Endothelial cell of umbilical vein (primary cell): Measurements from ENCODE around the gene RPH3AL. TPM values are rescaled to one million over a fixed set of nuclear protein-coding genes. Genes with fewer than 3 reads are reported as not detected.

Experiments
- BruUV-seq: library from RNA; stranded (reverse); fragments of 400-500 nt; replicated peaks from 2 replicates; lab custom pipeline; 2021; lab: Mats Ljungman, UMichigan
- CTCF ChIA-PET: fragments of 300-600, 350-600 bp; sonication (Branson Sonifier 250); formaldehyde crosslinking; loops from one replicate; lab custom pipeline; 2021; ENCODE audit warnings: antibody characterized with exemption, inconsistent platforms; lab: Charles Lee
- POLR2A ChIA-PET: fragments of 300-600, 350-600 bp; sonication (Branson Sonifier 250); formaldehyde crosslinking; loops from one replicate; lab custom pipeline; 2021; ENCODE audit warnings: antibody characterized with exemption, inconsistent platforms; lab: Charles Lee
- DNase-seq: peaks from one replicate; pipeline ENCODE4 v3.0.0-alpha.2; 2011; ENCODE audit warnings: low read depth, low spot score
- FAIRE-seq: peaks from 2 replicates; lab custom pipeline; 2011; peaks lifted over from hg19 to GRCh38; lab: Jason Lieb, UNC
- H2AFZ ChIP-seq: 2 replicates; pipeline ENCODE4 v1.6.0; 2012; ENCODE audit warnings: low read depth, low read length, control low read depth, inconsistent platforms
- H3K27ac ChIP-seq: 2 replicates; pipeline ENCODE4 v1.5.1; 2011; ENCODE audit warnings: low read depth, mild to moderate bottlenecking, control low read depth, low read length, moderate library complexity; ENCODE audit not compliant: insufficient read depth
- H3K27me3 ChIP-seq, 2 experiments: 2 replicates each; pipeline versions ENCODE4 v1.6.0 to v1.6.1; 2011; ENCODE audit warnings: low read length in 2 of 2, mixed read lengths in 1 of 2; ENCODE audit not compliant: control insufficient read depth in 2 of 2, insufficient read depth in 2 of 2
- H3K36me3 ChIP-seq, 2 experiments: 2 replicates in 1 of 2; 3 replicates in 1 of 2; pipeline ENCODE4 v1.5.1; 2011; ENCODE audit warnings: low read length in 2 of 2, mild to moderate bottlenecking in 1 of 2, moderate library complexity in 1 of 2; ENCODE audit not compliant: control insufficient read depth in 2 of 2, insufficient read depth in 2 of 2; ENCODE audit errors: extremely low read depth in 1 of 2
- H3K4me1 ChIP-seq: 3 replicates; pipeline ENCODE4 v1.5.1; 2011; ENCODE audit warnings: mild to moderate bottlenecking, low read length; ENCODE audit not compliant: control insufficient read depth, insufficient read depth; ENCODE audit errors: extremely low read depth
- H3K4me2 ChIP-seq: 2 replicates; pipeline ENCODE4 v1.6.1; 2011; ENCODE audit warnings: low read length, control low read depth, mixed read lengths; ENCODE audit not compliant: insufficient read depth
- H3K4me3 ChIP-seq, 3 experiments: fragments of 200-600 bp in 1 of 3; sonication (generic), shearing (Covaris generic) in 1 of 3; replicated peaks in 1 of 3; 2 replicates each; pipeline ENCODE4 v1.5.1; 2011 to 2016; ENCODE audit warnings: control low read depth in 3 of 3, low read length in 3 of 3, mild to moderate bottlenecking in 2 of 3, inconsistent platforms in 1 of 3, low read depth in 1 of 3, moderate library complexity in 1 of 3; ENCODE audit not compliant: insufficient read depth in 1 of 3
- H3K79me2 ChIP-seq: 2 replicates; pipeline ENCODE4 v1.6.0; 2012; ENCODE audit warnings: low read length, inconsistent platforms; ENCODE audit not compliant: control insufficient read depth, insufficient read depth
- H3K9ac ChIP-seq: replicated peaks from 2 replicates; pipeline ENCODE3; 2011; ENCODE audit warnings: low read length, control low read depth; ENCODE audit not compliant: insufficient read depth; ENCODE audit errors: extremely low read depth
- H3K9me1 ChIP-seq: replicated peaks from 3 replicates; pipeline ENCODE4 v1.6.0; 2011; ENCODE audit warnings: mild to moderate bottlenecking, low read length; ENCODE audit not compliant: control insufficient read depth, insufficient read depth; ENCODE audit errors: extremely low read depth
- H3K9me3 ChIP-seq: replicated peaks from 2 replicates; pipeline ENCODE4 v1.5.1; 2012; ENCODE audit warnings: low read length, inconsistent platforms; ENCODE audit not compliant: control insufficient read depth, insufficient read depth
- H4K20me1 ChIP-seq: replicated peaks from 2 replicates; pipeline ENCODE3; 2011; ENCODE audit warnings: mild to moderate bottlenecking, low read length; ENCODE audit not compliant: control insufficient read depth, insufficient read depth; ENCODE audit errors: extremely low read depth
- EZH2 ChIP-seq: IDR thresholded peaks from 2 replicates; pipeline ENCODE4 v1.6.1; 2012; ENCODE audit warnings: borderline replicate concordance, low read depth, mild to moderate bottlenecking, moderate library complexity, low read length, inconsistent platforms; ENCODE audit not compliant: severe bottlenecking
- FOS ChIP-seq: IDR thresholded peaks from 2 replicates; pipeline ENCODE4 v1.6.1; 2011; ENCODE audit warnings: mild to moderate bottlenecking, low read length, moderate library complexity, borderline replicate concordance; ENCODE audit not compliant: insufficient read depth
- GATA2 ChIP-seq: IDR thresholded peaks from 2 replicates; pipeline ENCODE4 v1.7.0; 2011; ENCODE audit warnings: low read depth, mild to moderate bottlenecking, moderate library complexity, mixed read lengths, low read length; ENCODE audit not compliant: insufficient read length, insufficient read depth
- JUN ChIP-seq: IDR thresholded peaks from 2 replicates; pipeline ENCODE4 v1.6.1; 2011; ENCODE audit warnings: borderline replicate concordance, low read depth; ENCODE audit not compliant: insufficient read length, insufficient read depth
- MYC ChIP-seq: IDR thresholded peaks from one replicate; pipeline ENCODE4 v1.6.1; 2011; ENCODE audit warnings: mild to moderate bottlenecking, low read depth, low read length
- POLR2A ChIP-seq: IDR thresholded peaks from 2 replicates; pipeline ENCODE4 v1.6.1; 2012; ENCODE audit warnings: low read depth, mild to moderate bottlenecking, control low read depth, low read length
- POLR2AphosphoS5 ChIP-seq: IDR thresholded peaks from 2 replicates; pipeline ENCODE4 v1.6.1; 2012; ENCODE audit warnings: low read depth, mild to moderate bottlenecking, control low read depth, low read length, moderate library complexity; ENCODE audit not compliant: insufficient read depth
- dilution Hi-C: fragments of 300-500 bp; cut with MboI; formaldehyde crosslinking; loops from one replicate; pipeline ENCODE4 v1.15.0; 2019; ENCODE audit warnings: low sequenced_read_pairs; ENCODE audit not compliant: extremely low pct_ligation_motif_present
- intact Hi-C: fragments of 100-400 bp; cut with micrococcal nuclease; formaldehyde crosslinking; loops from one replicate; pipeline ENCODE4 v1.10.0; 2022
- polyA plus RNA-seq, 4 experiments: library from polyadenylated mRNA; depleted of rRNA in 3 of 4; stranded (reverse) in 3 of 4; unstranded in 1 of 4; fragments of >200 nt; gene quantifications; 2 replicates each; pipeline versions ENCODE4 v1.2.1 to v1.2.3, GENCODE V29; 2011 to 2012; ENCODE audit warnings: missing spikeins in 1 of 4
- total RNA-seq: library from RNA; stranded (reverse); gene quantifications from 2 replicates; pipeline ENCODE4 v1.2.3, GENCODE V29; 2021
- TF ChIP-seq, protein P1 (sequence below): IDR thresholded peaks from 2 replicates; pipeline ENCODE4 v1.6.1; 2011; ENCODE audit not compliant: insufficient read depth, insufficient read length
- TF ChIP-seq, protein P2 (sequence below), 2 donors: IDR thresholded peaks; 1 replicate in 1 of 2; 2 replicates in 1 of 2; pipeline ENCODE4 v1.5.1; 2011; ENCODE audit warnings: low read length in 2 of 2, mild to moderate bottlenecking in 2 of 2, moderate library complexity in 2 of 2, control low read depth in 1 of 2, inconsistent platforms in 1 of 2, low read depth in 1 of 2; ENCODE audit not compliant: insufficient read depth in 1 of 2; ENCODE audit errors: extremely low read depth in 1 of 2

The RPH3AL gene
- total and polyA plus RNA-seq, 2 donors (not counting 3 experiments of a cell fraction or from before 2014, with no cell fraction given), result 4.1 to 7.0 TPM

DNA sequence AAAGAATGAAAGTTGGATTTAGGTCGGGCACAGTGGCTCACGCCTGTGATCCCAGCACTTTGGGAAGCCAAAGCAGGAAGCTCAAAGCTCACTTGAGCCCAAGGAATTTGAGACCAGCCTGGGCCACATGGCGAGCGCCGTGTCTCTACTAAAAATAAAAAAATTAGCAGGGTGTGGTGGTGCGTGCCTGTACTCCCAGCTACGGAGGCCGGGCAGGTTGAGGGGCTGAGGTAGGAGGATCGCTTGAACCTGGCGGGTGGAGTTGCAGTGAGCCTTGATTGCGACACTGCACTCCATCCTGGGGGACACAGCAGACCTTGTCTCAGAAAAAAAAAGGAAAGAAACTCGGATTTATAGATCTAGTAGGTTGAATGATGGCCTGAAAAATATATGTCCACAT, 37.4 kb upstream of the RPH3AL start:
- ChIA-PET CTCF (interaction anchor here (4.8 kb wide), 1 partner anchor 311 kb away, joined by 39 read pairs; no protein-coding TSS in a partner anchor), POLR2A (no interaction called here)
- no peak overlapping the region for H3K4me3 ChIP-seq
- H3K4me2 ChIP-seq, result no peak overlapping the region
- DNase-seq (no peak), FAIRE-seq (no peak)
- no TSS peak for BruUV-seq
- H2AFZ ChIP-seq, result no peak overlapping the region
- H3K27me3 ChIP-seq, result no peaks in the 10 kb centered on the region
- peaks cover 4% of the 10 kb centered on the region for H3K4me1 ChIP-seq
- no peak overlapping the region for H3K9ac ChIP-seq
- intact Hi-C loops, result no loop called here
- no peaks in the 10 kb centered on the region for H3K79me2 ChIP-seq
- H3K36me3 ChIP-seq, result no peaks in the 10 kb centered on the region
- no peak overlapping the region for H3K27ac ChIP-seq
- TF ChIP-seq POLR2A, result no peak
- TF ChIP-seq, protein P1, sequence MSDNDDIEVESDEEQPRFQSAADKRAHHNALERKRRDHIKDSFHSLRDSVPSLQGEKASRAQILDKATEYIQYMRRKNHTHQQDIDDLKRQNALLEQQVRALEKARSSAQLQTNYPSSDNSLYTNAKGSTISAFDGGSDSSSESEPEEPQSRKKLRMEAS, result no peak
- no peak for TF ChIP-seq EZH2
- no peak for TF ChIP-seq GATA2
- TF ChIP-seq FOS, result no peak
- no peak for TF ChIP-seq MYC
- TF ChIP-seq JUN, result no peak
- TF ChIP-seq, protein P2, sequence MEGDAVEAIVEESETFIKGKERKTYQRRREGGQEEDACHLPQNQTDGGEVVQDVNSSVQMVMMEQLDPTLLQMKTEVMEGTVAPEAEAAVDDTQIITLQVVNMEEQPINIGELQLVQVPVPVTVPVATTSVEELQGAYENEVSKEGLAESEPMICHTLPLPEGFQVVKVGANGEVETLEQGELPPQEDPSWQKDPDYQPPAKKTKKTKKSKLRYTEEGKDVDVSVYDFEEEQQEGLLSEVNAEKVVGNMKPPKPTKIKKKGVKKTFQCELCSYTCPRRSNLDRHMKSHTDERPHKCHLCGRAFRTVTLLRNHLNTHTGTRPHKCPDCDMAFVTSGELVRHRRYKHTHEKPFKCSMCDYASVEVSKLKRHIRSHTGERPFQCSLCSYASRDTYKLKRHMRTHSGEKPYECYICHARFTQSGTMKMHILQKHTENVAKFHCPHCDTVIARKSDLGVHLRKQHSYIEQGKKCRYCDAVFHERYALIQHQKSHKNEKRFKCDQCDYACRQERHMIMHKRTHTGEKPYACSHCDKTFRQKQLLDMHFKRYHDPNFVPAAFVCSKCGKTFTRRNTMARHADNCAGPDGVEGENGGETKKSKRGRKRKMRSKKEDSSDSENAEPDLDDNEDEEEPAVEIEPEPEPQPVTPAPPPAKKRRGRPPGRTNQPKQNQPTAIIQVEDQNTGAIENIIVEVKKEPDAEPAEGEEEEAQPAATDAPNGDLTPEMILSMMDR (IDR thresholded peaks at IDR 0.05; ENCODE audit: extremely low read depth in 1 of 2, insufficient read depth in 1 of 2, low read depth in 1 of 2, low read length in 2 of 2), result no peak
- TF ChIP-seq POLR2AphosphoS5, result no peak
- dilution Hi-C loops, result no loop called here
- H3K9me3 ChIP-seq, result no peaks in the 10 kb centered on the region
- no peaks in the 10 kb centered on the region for H3K9me1 ChIP-seq
- H4K20me1 ChIP-seq, result no peaks in the 10 kb centered on the region
